HL-60 (cell line): ENCODE data around the gene IL4R.

Source experiments
- DNase-seq, 2 experiments: peaks; one replicate each; pipeline ENCODE4 v3.0.0-alpha.2; 2010 to 2020; ENCODE audit warnings: low read depth in 1 of 2, low spot score in 1 of 2
- H3K27ac ChIP-seq: fragments of 250-450 bp; sonication (Bioruptor Pico); replicated peaks from 2 replicates; pipeline ENCODE4 v1.5.1; 2020; ENCODE audit warnings: mild to moderate bottlenecking, moderate library complexity
- H3K27me3 ChIP-seq: fragments of 250-450 bp; sonication (Bioruptor Pico); 2 replicates; pipeline ENCODE4 v1.5.1; 2021; ENCODE audit warnings: mild to moderate bottlenecking, moderate library complexity; ENCODE audit not compliant: insufficient read depth, poor library complexity, severe bottlenecking
- H3K4me3 ChIP-seq: replicated peaks from 2 replicates; pipeline ENCODE4 v1.5.1; 2011; ENCODE audit warnings: mild to moderate bottlenecking, control low read depth, low read length; ENCODE audit not compliant: insufficient read depth
- CTCF ChIP-seq: IDR thresholded peaks from one replicate; pipeline ENCODE4 v1.5.1; 2011; ENCODE audit warnings: low read length, control low read depth, inconsistent platforms; ENCODE audit not compliant: insufficient read depth
- GABPA ChIP-seq: IDR thresholded peaks from 2 replicates; pipeline ENCODE4 v1.6.1; 2012; ENCODE audit warnings: low read depth
- POLR2AphosphoS5 ChIP-seq: IDR thresholded peaks from 2 replicates; pipeline ENCODE4 v1.6.1; 2012; ENCODE audit warnings: low read depth
- SPI1 ChIP-seq: IDR thresholded peaks from 2 replicates; pipeline ENCODE4 v1.6.1; 2012; ENCODE audit warnings: low read depth, mild to moderate bottlenecking, borderline replicate concordance
- TF ChIP-seq, protein P1 (sequence below): IDR thresholded peaks from 2 replicates; pipeline ENCODE4 v1.6.1; 2012; ENCODE audit warnings: low read depth; ENCODE audit not compliant: insufficient replicate concordance

IL4R gene

GRCh38 chr16:27267037-27267677 lies 46.6 kb upstream of the IL4R start:
- H3K27ac ChIP-seq, result no peak overlapping the region
- H3K4me3 ChIP-seq, result no peak overlapping the region
- no peaks in the 10 kb centered on the region for H3K27me3 ChIP-seq
- peak in 1 of 2 experiments; percentile 18 for DNase-seq
- TF ChIP-seq SPI1, result peak; percentile 82; the same call in 1 of the 2 replicates
- TF ChIP-seq, protein P1, sequence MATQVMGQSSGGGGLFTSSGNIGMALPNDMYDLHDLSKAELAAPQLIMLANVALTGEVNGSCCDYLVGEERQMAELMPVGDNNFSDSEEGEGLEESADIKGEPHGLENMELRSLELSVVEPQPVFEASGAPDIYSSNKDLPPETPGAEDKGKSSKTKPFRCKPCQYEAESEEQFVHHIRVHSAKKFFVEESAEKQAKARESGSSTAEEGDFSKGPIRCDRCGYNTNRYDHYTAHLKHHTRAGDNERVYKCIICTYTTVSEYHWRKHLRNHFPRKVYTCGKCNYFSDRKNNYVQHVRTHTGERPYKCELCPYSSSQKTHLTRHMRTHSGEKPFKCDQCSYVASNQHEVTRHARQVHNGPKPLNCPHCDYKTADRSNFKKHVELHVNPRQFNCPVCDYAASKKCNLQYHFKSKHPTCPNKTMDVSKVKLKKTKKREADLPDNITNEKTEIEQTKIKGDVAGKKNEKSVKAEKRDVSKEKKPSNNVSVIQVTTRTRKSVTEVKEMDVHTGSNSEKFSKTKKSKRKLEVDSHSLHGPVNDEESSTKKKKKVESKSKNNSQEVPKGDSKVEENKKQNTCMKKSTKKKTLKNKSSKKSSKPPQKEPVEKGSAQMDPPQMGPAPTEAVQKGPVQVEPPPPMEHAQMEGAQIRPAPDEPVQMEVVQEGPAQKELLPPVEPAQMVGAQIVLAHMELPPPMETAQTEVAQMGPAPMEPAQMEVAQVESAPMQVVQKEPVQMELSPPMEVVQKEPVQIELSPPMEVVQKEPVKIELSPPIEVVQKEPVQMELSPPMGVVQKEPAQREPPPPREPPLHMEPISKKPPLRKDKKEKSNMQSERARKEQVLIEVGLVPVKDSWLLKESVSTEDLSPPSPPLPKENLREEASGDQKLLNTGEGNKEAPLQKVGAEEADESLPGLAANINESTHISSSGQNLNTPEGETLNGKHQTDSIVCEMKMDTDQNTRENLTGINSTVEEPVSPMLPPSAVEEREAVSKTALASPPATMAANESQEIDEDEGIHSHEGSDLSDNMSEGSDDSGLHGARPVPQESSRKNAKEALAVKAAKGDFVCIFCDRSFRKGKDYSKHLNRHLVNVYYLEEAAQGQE, result no peak

- Histone ChIP-seq H3K27me3 (no peaks in the 10 kb centered on the region), H3K4me3 (peak within 1 kb of the TSS; percentile 98), H3K27ac (peak within 1 kb of the TSS; percentile 85)
- TF ChIP-seq, protein P1, result peak; percentile 31
- TF ChIP-seq SPI1 (peak; percentile 28; the same call in 1 of the 2 replicates), CTCF (no peak), POLR2AphosphoS5 (peak; percentile 88), GABPA (peak; percentile 83)
- peak; percentile 95 to 98 for DNase-seq
Observed at GRCh38 chr16:27268376-27269299, 45.1 kb upstream of the IL4R start, which contains the start of gene NSMCE1. Gene NSMCE1 (minus strand): TSS chr16:27268772. CDS start chr16:27257570, 11,202 bp downstream.

GRCh38 chr16:27269300-27270150 lies 44.2 kb upstream of the IL4R start:
- Histone ChIP-seq H3K27me3 (no peaks in the 10 kb centered on the region), H3K4me3 (peak overlapping the region; percentile 98), H3K27ac (peak overlapping the region; percentile 85)
- TF ChIP-seq GABPA (no peak), POLR2AphosphoS5 (no peak), CTCF (no peak), SPI1 (no peak)
- TF ChIP-seq, protein P1, result no peak
- DNase-seq, result no peak
